ENCODE data around the gene MAFB. TPM values are rescaled to one million over a fixed set of nuclear protein-coding genes. Genes with fewer than 3 reads are reported as not detected.

MAFB gene
- total and polyA plus RNA-seq, 4 donors = 7.7 to 161 (median 41.3) TPM

DNA sequence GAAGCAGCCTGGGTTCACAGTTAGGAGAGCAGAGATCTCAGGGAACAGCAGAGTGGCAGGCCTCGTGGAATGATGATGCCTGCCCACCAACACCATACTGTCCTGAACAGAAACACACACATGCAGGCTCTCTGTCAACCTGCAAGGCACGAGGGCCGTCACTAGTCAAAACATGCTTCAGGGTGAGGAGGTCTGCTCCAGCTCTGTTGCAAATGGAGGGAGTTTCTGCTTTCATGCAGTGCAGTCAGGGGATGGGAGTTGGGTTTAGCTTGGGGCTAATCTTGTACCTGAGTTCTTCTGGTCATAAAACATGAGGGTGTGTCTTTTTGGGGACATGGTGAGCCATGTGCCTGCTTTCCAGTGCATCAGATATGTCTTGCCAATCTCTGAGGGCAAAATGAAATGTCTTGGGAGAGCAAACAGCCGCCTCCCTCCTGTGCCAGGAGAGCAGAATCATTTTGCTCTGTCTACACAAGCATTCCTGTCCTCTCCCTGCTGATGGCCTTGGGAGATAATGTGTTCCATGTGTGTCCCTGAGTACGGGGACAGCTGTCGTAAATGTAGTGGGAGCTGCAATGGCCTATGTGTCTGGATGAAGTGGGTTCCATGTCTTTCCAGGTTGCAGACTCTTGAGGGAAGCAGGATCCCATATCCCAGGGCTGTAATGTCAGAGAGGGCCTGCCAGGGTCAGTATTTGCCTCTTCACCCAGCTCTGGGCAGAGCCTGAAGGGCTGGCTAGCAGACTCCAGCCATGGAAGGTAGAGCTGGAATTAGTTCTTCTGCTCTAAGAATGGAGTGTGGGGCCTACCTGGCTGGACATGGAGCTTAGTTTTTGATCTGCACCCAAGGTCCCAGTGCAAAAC lies 40.6 kb downstream of the MAFB start:
- Histone ChIP-seq H3K27me3 (ENCODE audit: control insufficient read depth in 3 of 3, insufficient read depth in 3 of 3, low read length in 2 of 3) (no peaks in the 10 kb centered on the region), H3K4me1 (ENCODE audit: control insufficient read depth in 5 of 5, insufficient read depth in 5 of 5, low read length in 5 of 5) (peaks cover 0 to 27% (median 19%) of the 10 kb centered on the region in 5 donors), H3K4me3 (no peak overlapping the region), H3K9ac (ENCODE audit: insufficient read depth in 1 of 2, low read length in 2 of 2) (no peak overlapping the region), H3K9me3 (ENCODE audit: control insufficient read depth in 4 of 4, insufficient read depth in 3 of 4, low read length in 3 of 4) (no peaks in the 10 kb centered on the region), H3K36me3 (ENCODE audit: control insufficient read depth in 4 of 4, insufficient read depth in 4 of 4, low read length in 4 of 4) (no peaks in the 10 kb centered on the region), H3K27ac (ENCODE audit: low read depth in 1 of 2, low read length in 1 of 2) (no peak overlapping the region)
- no peak for ATAC-seq (ENCODE audit: insufficient read depth, low FRiP score)
- WGBS, 2 donors = 82 to 92% methylated on average over 6 of the region's 6 CpGs
- TF ChIP-seq, protein P1, sequence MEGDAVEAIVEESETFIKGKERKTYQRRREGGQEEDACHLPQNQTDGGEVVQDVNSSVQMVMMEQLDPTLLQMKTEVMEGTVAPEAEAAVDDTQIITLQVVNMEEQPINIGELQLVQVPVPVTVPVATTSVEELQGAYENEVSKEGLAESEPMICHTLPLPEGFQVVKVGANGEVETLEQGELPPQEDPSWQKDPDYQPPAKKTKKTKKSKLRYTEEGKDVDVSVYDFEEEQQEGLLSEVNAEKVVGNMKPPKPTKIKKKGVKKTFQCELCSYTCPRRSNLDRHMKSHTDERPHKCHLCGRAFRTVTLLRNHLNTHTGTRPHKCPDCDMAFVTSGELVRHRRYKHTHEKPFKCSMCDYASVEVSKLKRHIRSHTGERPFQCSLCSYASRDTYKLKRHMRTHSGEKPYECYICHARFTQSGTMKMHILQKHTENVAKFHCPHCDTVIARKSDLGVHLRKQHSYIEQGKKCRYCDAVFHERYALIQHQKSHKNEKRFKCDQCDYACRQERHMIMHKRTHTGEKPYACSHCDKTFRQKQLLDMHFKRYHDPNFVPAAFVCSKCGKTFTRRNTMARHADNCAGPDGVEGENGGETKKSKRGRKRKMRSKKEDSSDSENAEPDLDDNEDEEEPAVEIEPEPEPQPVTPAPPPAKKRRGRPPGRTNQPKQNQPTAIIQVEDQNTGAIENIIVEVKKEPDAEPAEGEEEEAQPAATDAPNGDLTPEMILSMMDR (IDR thresholded peaks at IDR 0.05; ENCODE audit: control extremely low read depth, extremely low read depth) = no peak
- DNase-seq = no peak

DNA sequence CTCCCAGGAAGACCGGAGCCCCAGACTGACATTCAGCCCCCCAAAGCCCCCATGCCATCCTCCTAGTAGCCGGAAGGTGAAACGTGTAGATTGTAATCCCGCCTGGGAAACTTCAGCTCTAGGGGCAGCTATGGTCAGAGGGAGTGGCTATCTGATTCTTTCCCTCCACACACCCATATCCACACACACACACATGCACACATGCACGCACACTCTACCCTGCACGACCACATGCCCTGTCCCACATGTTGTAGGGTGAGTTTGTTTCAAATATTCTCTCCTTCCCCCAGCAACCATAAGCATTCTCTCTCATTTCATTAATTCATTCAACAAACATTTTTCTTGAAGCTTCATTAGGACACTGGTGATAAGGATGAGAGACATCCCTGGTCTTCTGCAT lies 42.2 kb downstream of the MAFB start:
- Histone ChIP-seq H3K4me1 (ENCODE audit: control insufficient read depth in 5 of 5, insufficient read depth in 5 of 5, low read length in 5 of 5) (peaks cover 0 to 27% (median 20%) of the 10 kb centered on the region in 5 donors), H3K36me3 (ENCODE audit: control insufficient read depth in 4 of 4, insufficient read depth in 4 of 4, low read length in 4 of 4) (no peaks in the 10 kb centered on the region), H3K9me3 (ENCODE audit: control insufficient read depth in 4 of 4, insufficient read depth in 3 of 4, low read length in 3 of 4) (no peaks in the 10 kb centered on the region), H3K9ac (ENCODE audit: insufficient read depth in 1 of 2, low read length in 2 of 2) (no peak overlapping the region), H3K27me3 (ENCODE audit: control insufficient read depth in 3 of 3, insufficient read depth in 3 of 3, low read length in 2 of 3) (no peaks in the 10 kb centered on the region), H3K4me3 (no peak overlapping the region), H3K27ac (ENCODE audit: low read depth in 1 of 2, low read length in 1 of 2) (no peak overlapping the region)
- WGBS, 2 donors = 37 to 39% methylated on average over 6 of the region's 6 CpGs
- TF ChIP-seq, protein P1 (IDR thresholded peaks at IDR 0.05; ENCODE audit: control extremely low read depth, extremely low read depth) = no peak
- DNase-seq = no peak
- ATAC-seq (ENCODE audit: insufficient read depth, low FRiP score) = no peak

DNA sequence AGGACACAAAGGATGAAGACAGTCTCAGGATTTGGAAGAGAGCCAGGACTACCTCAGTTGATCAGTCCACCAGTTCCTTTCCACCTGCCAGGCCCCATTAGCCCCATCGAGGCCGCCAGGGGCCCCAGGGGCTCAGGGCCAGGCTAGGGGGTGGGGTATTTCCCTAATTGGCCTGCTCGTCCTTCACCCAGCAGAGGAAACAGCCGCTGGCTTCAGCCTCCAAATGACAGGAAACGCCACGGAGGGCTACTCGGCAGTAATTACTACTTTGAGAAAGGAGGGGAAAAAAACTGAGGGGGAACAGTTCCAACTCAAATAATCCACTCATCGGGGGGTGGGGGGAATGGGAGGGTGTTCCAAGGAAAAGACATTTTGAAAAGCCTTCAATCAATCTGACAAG lies 42.7 kb downstream of the MAFB start:
- WGBS, 2 donors = 1 to 4% methylated on average over 8 of the region's 8 CpGs
- ATAC-seq (ENCODE audit: insufficient read depth, low FRiP score) (no peak), DNase-seq (peak; percentile 58 to 79 (median 61))
- no peak overlapping the region for H3K4me3 ChIP-seq
- H3K9ac ChIP-seq (ENCODE audit: insufficient read depth in 1 of 2, low read length in 2 of 2) = no peak overlapping the region
- H3K9me3 ChIP-seq (ENCODE audit: control insufficient read depth in 4 of 4, insufficient read depth in 3 of 4, low read length in 3 of 4) = no peaks in the 10 kb centered on the region
- H3K36me3 ChIP-seq (ENCODE audit: control insufficient read depth in 4 of 4, insufficient read depth in 4 of 4, low read length in 4 of 4) = no peaks in the 10 kb centered on the region
- no peak overlapping the region for H3K27ac ChIP-seq (ENCODE audit: low read depth in 1 of 2, low read length in 1 of 2)
- peaks cover 0 to 27% (median 20%) of the 10 kb centered on the region in 5 donors for H3K4me1 ChIP-seq (ENCODE audit: control insufficient read depth in 5 of 5, insufficient read depth in 5 of 5, low read length in 5 of 5)
- H3K27me3 ChIP-seq (ENCODE audit: control insufficient read depth in 3 of 3, insufficient read depth in 3 of 3, low read length in 2 of 3) = no peaks in the 10 kb centered on the region
- TF ChIP-seq, protein P1 (IDR thresholded peaks at IDR 0.05; ENCODE audit: control extremely low read depth, extremely low read depth) = no peak
